Mesendoderm (in vitro differentiated cells): ENCODE measurements around the gene NEDD4L.

Source experiments
- DNase-seq: peaks from one replicate; pipeline ENCODE4 v3.0.0; 2013
- H2AK5ac ChIP-seq: 2 replicates; pipeline ENCODE4 v1.6.1; 2013; ENCODE audit warnings: low read length, inconsistent platforms
- H2BK120ac ChIP-seq: 2 replicates; pipeline ENCODE4 v1.6.1; 2013; ENCODE audit warnings: low read depth, mild to moderate bottlenecking, low read length, moderate library complexity, mixed read lengths
- H2BK15ac ChIP-seq: replicated peaks from 2 replicates; pipeline ENCODE4 v1.6.1; 2013; ENCODE audit warnings: low read depth, mild to moderate bottlenecking, moderate library complexity
- H2BK5ac ChIP-seq: 2 replicates; pipeline ENCODE4 v1.6.1; 2013; ENCODE audit warnings: low read length, inconsistent platforms
- H3K18ac ChIP-seq: 2 replicates; pipeline ENCODE4 v1.6.1; 2013; ENCODE audit warnings: mild to moderate bottlenecking, low read length, mixed read lengths
- H3K23ac ChIP-seq: one replicate; pipeline ENCODE4 v1.6.1; 2013; ENCODE audit warnings: low read length
- H3K27ac ChIP-seq: 2 replicates; pipeline ENCODE4 v1.5.1; 2013; ENCODE audit warnings: low read depth, mild to moderate bottlenecking, inconsistent platforms, low read length, moderate library complexity
- H3K27me3 ChIP-seq: 2 replicates; pipeline ENCODE4 v1.6.1; 2013; ENCODE audit warnings: low read length, control low read depth, mild to moderate bottlenecking, inconsistent platforms; ENCODE audit not compliant: insufficient read depth, poor library complexity
- H3K36me3 ChIP-seq: 2 replicates; pipeline ENCODE4 v1.6.1; 2013; ENCODE audit warnings: low read length, inconsistent platforms; ENCODE audit not compliant: control insufficient read depth, insufficient read depth
- H3K4ac ChIP-seq: one replicate; pipeline ENCODE4 v1.6.1; 2013; ENCODE audit warnings: low read depth, mild to moderate bottlenecking, low read length, moderate library complexity
- H3K4me1 ChIP-seq: 2 replicates; pipeline ENCODE4 v1.6.1; 2013; ENCODE audit warnings: low read depth, low read length, inconsistent platforms; ENCODE audit not compliant: control insufficient read depth
- H3K4me2 ChIP-seq: 2 replicates; pipeline ENCODE4 v1.6.1; 2013; ENCODE audit warnings: low read length
- H3K4me3 ChIP-seq: 2 replicates; pipeline ENCODE4 v1.5.1; 2013; ENCODE audit warnings: mild to moderate bottlenecking, low read length
- H3K56ac ChIP-seq: one replicate; pipeline ENCODE4 v1.6.1; 2013; ENCODE audit warnings: low read length
- H3K79me1 ChIP-seq: 2 replicates; pipeline ENCODE4 v1.6.1; 2013; ENCODE audit warnings: low read length, inconsistent platforms
- H3K79me2 ChIP-seq: 2 replicates; pipeline ENCODE4 v1.6.1; 2013; ENCODE audit warnings: mild to moderate bottlenecking, low read length; ENCODE audit not compliant: control insufficient read depth, insufficient read depth
- H3K9ac ChIP-seq: 2 replicates; pipeline ENCODE4 v1.6.1; 2013; ENCODE audit warnings: low read length, inconsistent platforms
- H4K5ac ChIP-seq: one replicate; pipeline ENCODE4 v1.6.1; 2013; ENCODE audit warnings: low read length
- H4K8ac ChIP-seq: one replicate; pipeline ENCODE4 v1.6.1; 2013; ENCODE audit warnings: low read depth, mild to moderate bottlenecking, control low read depth, low read length, moderate library complexity
- WGBS: extraction: QIAGEN DNeasy Blood & Tissue Kit; methylation state at CpG from one replicate; pipeline ENCODE4 v1.1.7; 2013; ENCODE audit warnings: low lambda C conversion rate, missing lambda C conversion rate; ENCODE audit not compliant: insufficient coverage; ENCODE audit errors: extremely low coverage; 5-methylcytosine and 5-hydroxymethylcytosine counted together

NEDD4L gene

GRCh38 chr18:58004317-58004716 lies 39.7 kb upstream of the NEDD4L start:
- no peak for DNase-seq
- Histone ChIP-seq H3K9ac (no peak overlapping the region), H4K5ac (no peak overlapping the region), H3K27ac (no peak overlapping the region), H3K4ac (no peak overlapping the region), H3K56ac (no peak overlapping the region), H3K4me1 (no peaks in the 10 kb centered on the region), H3K4me2 (no peak overlapping the region), H2AK5ac (no peak overlapping the region), H2BK5ac (no peak overlapping the region), H2BK120ac (no peak overlapping the region), H4K8ac (no peak overlapping the region), H3K79me2 (no peaks in the 10 kb centered on the region), H3K18ac (no peak overlapping the region), H3K27me3 (no peaks in the 10 kb centered on the region), H3K4me3 (no peak overlapping the region), H3K79me1 (no peaks in the 10 kb centered on the region), H3K23ac (no peak overlapping the region), H2BK15ac (no peak overlapping the region), H3K36me3 (no peaks in the 10 kb centered on the region)
- WGBS, result no CpG with 5 or more reads among the region's 3 CpGs

DNA sequence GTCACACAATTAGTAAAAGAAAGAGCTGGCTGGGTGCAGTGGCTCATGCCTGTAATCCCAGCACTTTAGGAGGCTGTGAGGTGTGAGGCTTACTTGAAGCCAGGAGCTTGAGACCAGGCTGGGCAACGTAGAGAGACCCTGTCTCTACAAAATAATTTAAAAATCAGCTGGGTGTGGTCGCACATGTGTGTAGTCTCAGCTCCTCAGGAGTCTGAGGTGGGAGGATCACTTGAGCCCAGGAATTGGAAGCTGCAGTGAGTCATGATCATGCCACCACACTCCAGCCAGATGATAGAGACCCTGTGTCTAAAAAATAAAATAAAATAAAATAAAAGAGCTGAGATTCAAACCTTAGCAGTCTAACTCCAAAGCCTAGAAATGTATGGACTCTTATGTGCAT lies 39.0 kb upstream of the NEDD4L start:
- no peak for DNase-seq
- Histone ChIP-seq H3K4me1 (no peaks in the 10 kb centered on the region), H3K56ac (no peak overlapping the region)

GRCh38 chr18:58005885-58006523 lies 38.0 kb upstream of the NEDD4L start:
- no peaks in the 10 kb centered on the region for H3K36me3 ChIP-seq
- H3K4me2 ChIP-seq, result no peak overlapping the region
- no peaks in the 10 kb centered on the region for H3K79me2 ChIP-seq
- no peak overlapping the region for H3K9ac ChIP-seq
- H3K23ac ChIP-seq, result no peak overlapping the region
- no peak overlapping the region for H2BK120ac ChIP-seq
- no peak for DNase-seq
- H3K27me3 ChIP-seq, result no peaks in the 10 kb centered on the region
- WGBS, result no CpG with 5 or more reads among the region's 3 CpGs
- no peak overlapping the region for H3K4ac ChIP-seq
- H4K8ac ChIP-seq, result no peak overlapping the region
- H2AK5ac ChIP-seq, result no peak overlapping the region
- H3K18ac ChIP-seq, result no peak overlapping the region
- H3K4me1 ChIP-seq, result no peaks in the 10 kb centered on the region
- H4K5ac ChIP-seq, result no peak overlapping the region
- no peak overlapping the region for H2BK15ac ChIP-seq
- H3K56ac ChIP-seq, result no peak overlapping the region
- no peaks in the 10 kb centered on the region for H3K79me1 ChIP-seq
- no peak overlapping the region for H3K27ac ChIP-seq
- H3K4me3 ChIP-seq, result no peak overlapping the region
- H2BK5ac ChIP-seq, result no peak overlapping the region

More for the DNA sequence above, 39.0 kb upstream of the NEDD4L start:
- H4K5ac ChIP-seq, result no peak overlapping the region
- no peak overlapping the region for H3K9ac ChIP-seq
- no peak overlapping the region for H3K4me2 ChIP-seq
- no peak overlapping the region for H3K4ac ChIP-seq
- H2BK15ac ChIP-seq, result no peak overlapping the region
- no peak overlapping the region for H3K27ac ChIP-seq
- no peaks in the 10 kb centered on the region for H3K27me3 ChIP-seq
- H4K8ac ChIP-seq, result no peak overlapping the region
- WGBS, result no CpG with 5 or more reads among the region's 2 CpGs
- no peak overlapping the region for H3K4me3 ChIP-seq
- no peak overlapping the region for H3K18ac ChIP-seq
- no peaks in the 10 kb centered on the region for H3K79me2 ChIP-seq
- no peaks in the 10 kb centered on the region for H3K79me1 ChIP-seq
- no peak overlapping the region for H2BK5ac ChIP-seq
- H2AK5ac ChIP-seq, result no peak overlapping the region
- no peaks in the 10 kb centered on the region for H3K36me3 ChIP-seq
- no peak overlapping the region for H2BK120ac ChIP-seq
- H3K23ac ChIP-seq, result no peak overlapping the region

DNA sequence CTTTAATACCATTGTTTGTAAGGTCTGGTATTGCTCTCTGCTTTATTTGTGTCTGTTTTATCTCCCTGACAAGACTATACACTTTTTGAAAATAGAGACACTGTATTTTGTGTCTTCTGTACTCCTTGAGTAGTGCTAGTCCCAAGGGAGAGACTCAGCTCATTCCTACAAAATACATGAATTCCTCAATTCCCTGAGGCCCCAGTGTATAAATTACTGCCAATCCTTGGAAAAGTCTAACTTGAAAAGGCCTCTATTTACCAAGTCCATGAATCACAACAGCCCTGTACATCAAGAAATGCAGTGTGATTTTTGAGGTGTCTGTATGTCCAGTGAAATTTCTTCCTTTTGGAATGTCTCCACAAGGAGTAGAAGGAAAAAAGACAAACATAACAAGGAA lies 34.9 kb upstream of the NEDD4L start:
- H3K18ac ChIP-seq, result no peak overlapping the region
- no peak overlapping the region for H3K27ac ChIP-seq
- H2BK15ac ChIP-seq, result no peak overlapping the region
- no peak overlapping the region for H3K4me3 ChIP-seq
- H4K5ac ChIP-seq, result no peak overlapping the region
- no peak overlapping the region for H3K56ac ChIP-seq
- H3K9ac ChIP-seq, result no peak overlapping the region
- H2BK5ac ChIP-seq, result no peak overlapping the region
- H3K4me2 ChIP-seq, result no peak overlapping the region
- no peaks in the 10 kb centered on the region for H3K27me3 ChIP-seq
- DNase-seq, result no peak
- H3K4ac ChIP-seq, result no peak overlapping the region
- H3K79me2 ChIP-seq, result no peaks in the 10 kb centered on the region
- no peaks in the 10 kb centered on the region for H3K79me1 ChIP-seq
- H4K8ac ChIP-seq, result no peak overlapping the region
- H3K36me3 ChIP-seq, result no peaks in the 10 kb centered on the region
- no peak overlapping the region for H3K23ac ChIP-seq
- H3K4me1 ChIP-seq, result no peaks in the 10 kb centered on the region
- no peak overlapping the region for H2BK120ac ChIP-seq
- H2AK5ac ChIP-seq, result no peak overlapping the region

GRCh38 chr18:58010265-58010664 lies 33.8 kb upstream of the NEDD4L start:
- H3K79me2 ChIP-seq, result no peaks in the 10 kb centered on the region
- no peak overlapping the region for H3K4me2 ChIP-seq
- no peak overlapping the region for H2AK5ac ChIP-seq
- no peak overlapping the region for H4K8ac ChIP-seq
- DNase-seq, result no peak
- H3K4me3 ChIP-seq, result no peak overlapping the region
- H3K4ac ChIP-seq, result no peak overlapping the region
- H3K9ac ChIP-seq, result no peak overlapping the region
- no peak overlapping the region for H2BK120ac ChIP-seq
- no peak overlapping the region for H2BK5ac ChIP-seq
- H3K56ac ChIP-seq, result no peak overlapping the region
- H3K79me1 ChIP-seq, result no peaks in the 10 kb centered on the region
- H3K27me3 ChIP-seq, result no peaks in the 10 kb centered on the region
- no peaks in the 10 kb centered on the region for H3K36me3 ChIP-seq
- H4K5ac ChIP-seq, result no peak overlapping the region
- WGBS, result no CpG with 5 or more reads among the region's 4 CpGs
- no peak overlapping the region for H3K23ac ChIP-seq
- H3K27ac ChIP-seq, result no peak overlapping the region
- H3K18ac ChIP-seq, result no peak overlapping the region
- H2BK15ac ChIP-seq, result no peak overlapping the region
- no peaks in the 10 kb centered on the region for H3K4me1 ChIP-seq

DNA sequence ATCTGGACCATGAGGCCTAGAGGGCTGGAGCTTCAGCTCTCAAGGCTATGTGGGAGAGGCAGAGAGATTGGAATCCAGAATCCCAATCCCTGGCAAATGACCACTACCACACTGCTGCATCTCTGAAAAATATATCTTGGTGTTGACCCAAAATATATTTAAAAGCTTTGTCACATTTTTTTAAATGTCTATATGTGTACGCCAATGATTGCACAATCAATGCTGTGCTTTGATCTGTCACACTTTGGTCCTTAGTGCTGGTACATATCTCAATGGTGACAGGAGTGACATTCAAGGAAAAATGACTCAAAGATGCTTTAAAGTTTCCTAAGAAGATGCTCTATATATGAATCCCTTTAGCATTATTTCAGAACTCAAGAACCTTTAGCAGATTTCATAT lies 31.7 kb upstream of the NEDD4L start:
- no peak overlapping the region for H4K5ac ChIP-seq
- H3K4ac ChIP-seq, result no peak overlapping the region
- H2BK5ac ChIP-seq, result no peak overlapping the region
- no peak overlapping the region for H2BK120ac ChIP-seq
- no CpG with 5 or more reads among the region's 1 CpG for WGBS
- H3K18ac ChIP-seq, result no peak overlapping the region
- H3K4me1 ChIP-seq, result no peaks in the 10 kb centered on the region
- H3K27ac ChIP-seq, result no peak overlapping the region
- no peak overlapping the region for H3K56ac ChIP-seq
- no peak overlapping the region for H2BK15ac ChIP-seq
- H3K36me3 ChIP-seq, result no peaks in the 10 kb centered on the region
- no peak overlapping the region for H2AK5ac ChIP-seq
- no peak overlapping the region for H3K9ac ChIP-seq
- DNase-seq, result no peak
- no peak overlapping the region for H4K8ac ChIP-seq
- H3K27me3 ChIP-seq, result no peaks in the 10 kb centered on the region
- H3K79me2 ChIP-seq, result no peaks in the 10 kb centered on the region
- no peaks in the 10 kb centered on the region for H3K79me1 ChIP-seq
- no peak overlapping the region for H3K4me2 ChIP-seq
- no peak overlapping the region for H3K23ac ChIP-seq
- no peak overlapping the region for H3K4me3 ChIP-seq
